GM19351 (cell line): ENCODE measurements around the gene GPR37L1.

Experiments
- ATAC-seq: cut with Tn5 transposase; IDR thresholded peaks from one replicate; pipeline ENCODE4 v1.9.1; 2021; ENCODE audit warnings: mild to moderate bottlenecking, moderate library complexity; ENCODE audit not compliant: unreplicated experiment

GPR37L1 gene

GRCh38 chr1:202154148-202154765, 31.5 kb downstream of the GPR37L1 start:
- no peak for ATAC-seq

DNA sequence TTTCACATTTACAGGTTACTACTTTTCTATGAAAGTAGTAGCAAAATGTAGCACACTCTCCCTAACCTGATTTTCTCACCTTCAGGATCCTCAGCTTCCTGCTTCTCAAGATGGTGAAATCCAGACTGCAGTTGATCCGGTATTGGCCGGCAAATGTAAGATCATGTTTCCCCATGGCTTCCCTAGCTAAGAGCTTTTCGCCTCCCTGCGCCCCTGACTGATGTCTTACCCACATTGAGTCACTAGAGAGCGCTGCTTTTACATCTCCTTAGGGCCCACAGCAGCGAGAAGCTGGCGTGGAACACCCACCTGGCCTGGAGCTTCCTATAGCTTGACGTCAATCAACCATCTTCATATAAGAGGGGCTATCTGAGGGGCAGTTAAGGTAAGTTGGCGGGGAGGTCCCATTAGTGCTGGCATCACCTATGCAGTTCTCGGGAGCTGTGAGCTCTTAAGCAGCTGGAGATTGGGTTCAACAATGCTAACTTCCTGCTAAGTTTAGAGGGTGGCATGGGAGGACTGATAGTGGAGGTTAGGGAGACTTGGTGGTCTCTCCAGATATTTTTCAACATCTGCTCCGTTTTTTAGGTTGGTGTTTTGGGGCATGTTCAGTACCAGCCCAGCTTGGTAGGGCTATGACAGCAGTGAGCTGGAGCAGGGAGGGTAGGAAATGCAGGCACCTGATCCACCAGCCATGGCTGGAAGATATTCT, 32.2 kb downstream of the GPR37L1 start:
- no peak for ATAC-seq

DNA sequence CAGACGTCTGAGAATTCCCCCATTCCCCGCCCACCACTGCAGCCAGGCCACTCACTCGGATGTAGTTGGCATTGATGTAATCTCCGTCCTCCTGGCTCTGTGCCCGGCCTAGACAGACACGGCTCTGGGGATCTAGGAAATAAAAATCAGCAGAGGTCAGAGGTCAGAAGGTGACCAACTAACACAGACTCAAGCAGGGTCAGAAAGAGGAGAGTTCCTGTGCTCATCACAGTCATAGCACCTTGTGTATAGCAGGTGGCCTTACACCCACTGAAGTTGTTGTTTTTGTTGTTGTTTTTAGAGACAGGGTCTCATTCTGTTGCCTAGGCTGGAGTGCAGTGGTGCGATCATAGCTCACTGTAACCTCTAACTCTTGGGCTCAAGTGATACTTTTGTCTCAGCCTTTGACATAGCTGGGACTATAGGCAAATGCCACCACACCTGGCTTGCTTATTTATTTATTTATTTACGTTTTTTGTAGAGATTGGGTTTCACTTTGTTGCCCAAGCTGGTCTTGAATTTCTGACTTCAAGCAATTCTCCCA, 32.8 kb downstream of the GPR37L1 start:
- ATAC-seq: no peak

DNA sequence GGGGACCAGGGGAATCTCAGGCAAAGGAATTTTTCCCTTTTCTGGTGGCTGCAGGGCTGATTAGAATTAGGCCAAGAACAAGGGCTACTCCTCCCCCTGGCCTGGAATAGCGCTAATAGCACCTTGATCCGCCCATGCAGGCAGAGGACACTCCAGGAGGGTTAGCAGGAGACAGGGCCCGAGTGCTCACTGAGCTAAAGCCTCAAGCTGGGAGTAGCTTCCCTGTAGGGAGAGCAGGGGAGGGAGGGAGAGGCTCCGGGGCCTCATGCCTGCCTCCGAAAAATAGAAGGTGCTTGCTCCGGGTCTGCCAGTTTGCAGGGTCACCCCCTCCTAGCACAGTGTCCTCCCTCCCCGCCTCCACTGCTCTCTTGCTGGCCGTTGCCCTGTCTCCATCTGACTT, 33.9 kb downstream of the GPR37L1 start:
- ATAC-seq: no peak

DNA sequence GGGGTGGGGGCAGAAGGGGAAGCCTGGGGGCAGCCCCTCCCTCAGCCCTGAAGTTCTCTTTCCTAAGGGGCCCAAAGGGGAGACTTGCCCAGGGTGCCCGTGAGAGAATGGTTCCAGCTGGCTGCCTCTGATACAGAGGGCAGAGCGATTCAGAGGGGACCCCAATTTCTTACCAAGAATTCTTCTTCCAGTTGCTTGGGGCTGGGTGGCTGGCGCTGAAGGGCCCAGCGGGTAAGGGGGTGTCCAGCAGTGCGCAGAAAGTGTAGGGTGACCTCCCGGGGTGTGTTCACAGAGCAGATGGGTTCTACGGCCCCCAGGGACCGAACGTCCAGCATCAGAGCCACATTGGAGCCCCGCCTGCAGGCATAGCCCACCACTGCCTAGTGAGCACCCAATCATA, 35.2 kb downstream of the GPR37L1 start:
- ATAC-seq: no peak

DNA sequence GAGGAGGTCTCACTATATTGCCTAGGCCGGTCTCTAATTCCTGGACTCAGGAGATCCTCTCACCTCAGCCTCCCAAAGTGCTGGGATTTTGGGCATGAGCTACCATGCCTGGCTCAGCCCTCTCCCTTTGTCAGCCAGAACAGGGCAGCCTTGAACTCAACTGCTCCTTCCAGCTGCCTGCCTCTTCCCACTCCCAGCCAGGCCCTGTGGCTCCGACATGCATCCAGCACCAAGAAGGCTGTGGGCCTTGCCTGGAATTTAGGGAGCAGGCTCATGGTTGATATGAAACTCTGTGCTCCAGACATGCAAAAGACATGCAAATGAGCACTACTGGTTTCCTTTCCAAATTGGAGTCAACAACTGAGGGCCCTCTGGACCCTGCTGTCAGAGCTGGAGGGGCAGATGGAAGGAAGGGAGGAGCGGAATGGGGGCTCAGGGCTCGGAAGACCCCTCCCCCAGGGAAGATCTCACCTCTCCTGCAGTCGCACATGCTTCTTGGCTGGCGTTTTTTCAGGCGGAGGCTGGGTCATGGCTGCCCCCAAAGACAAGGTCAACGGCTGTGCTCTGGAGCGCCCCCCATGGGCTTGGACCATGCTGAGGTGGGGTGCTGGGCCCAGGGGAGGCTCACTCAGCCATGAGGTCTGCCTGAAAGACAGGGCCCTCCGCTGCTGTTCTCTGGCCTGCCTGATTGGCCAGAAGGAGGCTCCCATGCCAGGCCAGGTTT, 36.3 kb downstream of the GPR37L1 start:
- peak; percentile 33 for ATAC-seq

DNA sequence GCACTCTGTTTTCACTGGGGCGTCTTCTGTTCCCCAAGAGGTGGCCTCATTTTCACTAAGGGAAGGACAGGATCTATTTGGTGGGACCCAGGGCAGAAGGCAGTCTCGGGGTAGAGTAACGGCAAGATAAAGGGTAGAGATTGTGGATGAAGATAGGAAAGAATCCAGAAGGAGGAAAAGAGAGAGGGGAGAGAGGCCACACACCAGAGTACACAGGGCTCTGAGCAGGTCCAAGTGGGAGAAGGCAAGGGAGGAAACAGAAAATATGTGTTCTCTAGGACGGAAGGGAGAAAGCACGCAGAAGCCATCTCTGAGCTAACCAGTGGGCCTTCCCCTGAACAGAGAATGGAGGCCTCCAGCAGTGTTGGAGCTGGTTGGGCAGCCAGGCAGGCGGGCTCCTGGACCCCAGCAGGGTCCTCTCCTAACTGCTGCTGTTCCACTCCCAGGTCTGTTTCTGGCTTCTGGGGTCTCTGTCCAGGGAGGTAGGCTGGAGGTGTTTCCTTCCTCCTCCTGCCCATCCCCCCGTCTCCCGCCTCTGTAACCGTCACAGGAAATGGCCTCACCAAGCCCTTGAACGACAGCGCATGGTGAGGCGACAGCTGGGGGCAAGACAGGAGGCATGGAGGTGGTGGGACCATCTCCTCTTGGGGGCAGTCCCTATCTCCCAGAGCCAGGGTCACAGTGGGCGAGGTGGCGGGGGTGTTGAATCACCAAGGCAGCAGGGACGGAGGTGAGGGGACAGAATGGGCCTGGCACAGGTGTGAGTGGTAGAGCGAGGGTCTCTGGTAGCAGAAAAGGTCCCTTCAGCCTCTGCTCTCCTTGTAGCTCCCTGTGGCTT, 37.0 kb downstream of the GPR37L1 start:
- no peak for ATAC-seq

DNA sequence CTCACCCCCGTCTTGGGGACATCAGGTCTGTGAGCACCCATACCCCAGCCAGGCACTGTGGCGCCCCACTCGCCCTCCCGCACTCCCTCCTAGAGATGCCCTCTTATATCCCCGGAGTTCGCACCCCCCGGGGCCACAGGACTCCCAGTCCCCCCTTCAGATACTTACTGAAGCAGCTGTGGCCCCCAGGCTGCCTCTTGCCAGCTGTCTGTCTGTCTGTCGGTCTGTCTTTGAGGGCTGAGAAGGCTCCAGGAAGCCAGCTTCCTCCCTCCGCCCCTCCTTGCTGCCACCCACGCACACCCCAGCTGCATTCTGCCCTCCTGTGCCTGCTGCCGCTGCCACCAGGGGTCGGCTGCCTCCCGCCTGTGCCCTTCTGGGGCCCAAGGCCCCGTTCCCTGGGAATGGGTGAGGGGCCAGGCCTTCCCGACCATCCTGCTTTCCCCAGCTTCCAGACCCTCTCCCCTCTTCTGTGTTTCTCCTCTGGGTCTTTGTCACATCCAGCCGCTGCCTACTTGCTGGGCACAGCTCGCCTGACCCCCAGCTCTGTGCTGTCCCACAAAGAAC, 37.7 kb downstream of the GPR37L1 start, which contains the start of gene PTPN7:
PTPN7 (minus strand) TSS at position 226 of the 564 bp plus-strand sequence. CDS start 1,200 bp downstream, outside the sequence.
- peak; percentile 54 for ATAC-seq

DNA sequence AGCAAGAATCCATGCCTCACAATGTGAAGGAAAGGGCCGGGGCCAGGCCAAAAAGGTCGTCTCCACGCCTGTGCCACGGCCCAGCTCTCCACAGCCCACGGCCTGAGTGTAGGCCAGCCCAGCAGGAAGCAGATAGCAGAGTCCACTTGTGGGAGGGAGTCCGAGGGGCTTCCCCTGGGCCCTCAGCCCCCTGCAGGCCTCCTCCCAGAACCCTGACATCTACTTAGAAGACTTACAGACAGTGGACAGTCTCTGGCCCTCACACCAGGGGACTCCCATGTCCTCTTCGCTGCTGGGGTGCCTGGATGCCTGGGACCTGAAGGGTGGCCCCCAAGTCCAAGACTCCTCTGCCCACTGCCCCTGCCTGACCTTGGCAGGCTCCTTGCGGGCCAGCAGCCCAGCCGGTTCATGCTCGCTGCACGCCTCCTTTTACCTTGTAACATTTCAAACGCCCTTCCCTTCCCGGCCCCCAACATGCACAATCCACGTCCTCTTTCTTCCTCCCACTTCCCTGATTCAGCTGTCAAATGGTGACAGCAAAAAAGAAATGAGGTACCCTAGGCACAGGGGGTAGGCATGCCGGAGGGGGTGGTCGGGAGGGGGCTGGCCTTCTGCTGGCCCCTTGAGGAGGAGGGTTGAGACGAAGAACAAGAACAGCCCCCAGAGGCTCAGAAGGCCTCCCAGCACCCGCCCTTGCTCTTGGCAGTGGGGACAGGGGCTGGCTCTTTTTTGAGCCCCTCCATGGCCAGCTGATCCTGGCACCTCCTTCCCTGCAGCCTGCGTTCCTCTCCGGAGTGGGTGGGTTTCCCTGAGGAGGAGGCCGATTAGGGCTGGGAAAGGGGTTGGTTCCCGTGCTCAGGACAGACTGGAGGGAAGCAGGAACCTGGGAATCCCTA, 38.7 kb downstream of the GPR37L1 start:
- ATAC-seq: no peak

GRCh38 chr1:202162047-202162417, 39.3 kb downstream of the GPR37L1 start:
- ATAC-seq: no peak

DNA sequence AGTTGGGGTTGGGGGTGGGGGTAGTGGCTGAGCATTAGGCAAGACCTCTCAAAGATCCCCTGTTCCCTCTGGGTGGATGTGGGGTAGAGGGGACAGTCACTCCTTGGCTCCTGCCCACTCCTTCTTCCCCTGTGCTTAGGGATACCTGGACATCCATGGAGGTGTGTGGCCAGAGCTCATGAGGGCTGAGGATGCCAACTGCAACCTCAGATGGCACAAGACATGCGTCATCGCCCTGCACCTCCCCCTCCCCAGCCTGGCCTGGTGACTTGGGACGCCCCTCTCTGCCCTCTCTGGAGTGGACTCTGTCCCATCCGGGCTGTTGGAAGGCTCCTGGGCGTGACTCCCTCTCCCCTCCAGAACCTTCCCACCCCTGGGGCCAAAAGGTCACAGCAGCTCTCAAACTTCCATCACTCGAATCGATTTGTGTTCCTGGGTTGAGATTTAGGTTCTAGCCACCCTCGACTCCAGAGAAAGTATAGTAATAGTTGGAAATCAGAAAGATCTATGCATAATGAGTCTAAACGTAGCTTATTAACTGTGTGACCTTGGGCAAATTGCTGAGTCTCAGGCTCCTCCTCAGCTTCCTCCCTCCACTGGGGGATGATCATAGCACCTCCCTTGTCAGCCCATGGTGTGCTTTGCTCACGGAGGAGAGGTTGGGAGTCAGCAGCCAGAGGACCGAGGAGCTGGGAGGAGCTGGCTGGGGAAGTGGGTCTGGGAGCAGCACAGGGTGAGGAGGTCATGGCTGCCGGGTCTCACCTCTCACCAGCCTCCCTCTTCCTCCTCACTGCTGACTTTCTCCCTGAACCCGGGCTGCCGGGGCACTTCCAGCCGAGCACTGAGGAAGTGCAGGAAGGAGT, 39.9 kb downstream of the GPR37L1 start:
- no peak for ATAC-seq

DNA sequence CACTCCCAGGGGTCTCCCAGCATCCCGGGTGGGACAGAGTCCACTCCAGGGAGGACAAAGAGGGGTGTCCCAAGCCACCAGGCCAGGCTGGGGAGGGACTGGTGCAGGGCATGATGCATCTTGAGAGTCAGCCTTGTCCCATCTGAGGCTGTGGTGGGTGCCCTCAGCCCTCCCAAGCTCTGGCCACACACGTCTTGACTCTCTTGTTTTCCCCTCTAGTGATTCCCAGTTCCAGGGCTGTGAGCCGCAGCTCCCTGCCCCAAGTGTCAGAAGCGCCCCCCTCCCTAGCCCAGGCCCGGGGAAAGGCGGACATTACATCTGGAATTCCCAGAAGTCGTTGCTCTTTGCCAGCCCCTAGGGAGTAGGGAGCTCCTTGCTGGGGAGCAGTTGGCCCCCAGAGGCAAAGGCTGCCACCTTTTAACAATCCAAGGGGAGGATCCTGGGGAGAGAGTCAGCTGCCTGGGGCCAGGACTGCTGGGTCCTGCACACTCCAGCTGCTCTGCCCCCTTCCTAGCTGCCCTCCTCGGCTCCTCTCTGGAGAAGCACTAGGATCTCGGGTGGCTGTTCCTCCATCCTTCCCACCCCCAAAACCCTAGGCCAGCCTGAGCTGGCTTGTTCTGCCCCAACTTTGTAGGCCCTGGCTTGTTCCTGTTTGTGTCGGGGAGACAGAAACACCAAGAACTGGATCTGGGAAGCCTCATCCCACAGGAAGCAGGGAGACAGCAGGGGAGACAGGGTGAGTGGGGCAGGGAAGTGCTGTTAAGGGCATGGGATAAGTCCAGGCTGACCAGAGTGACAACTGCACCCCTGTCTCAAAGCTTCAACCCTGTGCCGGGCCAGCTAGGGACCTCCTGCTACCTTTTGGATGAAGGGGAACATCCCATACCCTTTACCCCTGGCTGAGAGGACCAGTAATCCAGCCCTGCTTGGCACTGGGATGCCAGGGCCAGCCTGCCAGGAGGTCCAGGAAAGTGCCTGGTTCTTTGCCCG, 40.9 kb downstream of the GPR37L1 start:
- no peak for ATAC-seq

DNA sequence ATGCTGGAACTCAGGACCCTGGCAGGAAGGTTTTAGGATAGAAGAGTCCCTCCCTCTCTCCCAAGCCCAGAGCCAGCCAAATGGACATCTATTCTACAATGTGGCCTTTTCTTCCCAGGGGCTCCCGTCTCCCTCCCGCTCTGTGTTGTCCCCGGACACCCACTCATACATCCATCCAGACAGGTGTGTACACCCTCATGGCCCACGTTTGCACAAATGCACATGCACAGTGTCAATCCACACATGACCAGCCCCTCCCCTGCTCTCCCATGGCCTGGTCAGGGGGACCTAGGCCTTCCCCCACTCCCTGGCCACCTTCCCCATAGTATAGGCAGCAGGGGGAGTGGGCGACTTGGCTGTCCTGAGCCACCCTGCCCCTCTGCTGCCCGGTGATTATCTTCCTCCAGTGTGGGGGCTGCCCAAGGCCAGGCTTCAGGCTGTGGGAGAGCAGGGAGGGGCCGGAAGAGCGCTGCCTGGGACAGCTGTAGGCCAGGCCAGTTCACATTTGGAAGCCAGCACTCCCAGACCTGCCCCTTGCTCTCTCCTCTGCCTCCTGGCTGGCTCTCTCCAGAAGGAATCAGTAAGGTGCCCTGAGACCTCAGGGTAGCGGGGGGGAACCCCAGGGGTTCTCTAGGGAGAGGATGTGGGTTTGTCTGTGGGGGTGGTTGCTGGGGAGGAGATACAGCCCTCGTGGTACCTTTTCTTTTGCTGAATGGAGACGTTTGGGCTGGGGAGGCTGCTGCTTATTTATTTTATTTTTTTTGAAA, 41.7 kb downstream of the GPR37L1 start:
- peak; percentile 61 for ATAC-seq

DNA sequence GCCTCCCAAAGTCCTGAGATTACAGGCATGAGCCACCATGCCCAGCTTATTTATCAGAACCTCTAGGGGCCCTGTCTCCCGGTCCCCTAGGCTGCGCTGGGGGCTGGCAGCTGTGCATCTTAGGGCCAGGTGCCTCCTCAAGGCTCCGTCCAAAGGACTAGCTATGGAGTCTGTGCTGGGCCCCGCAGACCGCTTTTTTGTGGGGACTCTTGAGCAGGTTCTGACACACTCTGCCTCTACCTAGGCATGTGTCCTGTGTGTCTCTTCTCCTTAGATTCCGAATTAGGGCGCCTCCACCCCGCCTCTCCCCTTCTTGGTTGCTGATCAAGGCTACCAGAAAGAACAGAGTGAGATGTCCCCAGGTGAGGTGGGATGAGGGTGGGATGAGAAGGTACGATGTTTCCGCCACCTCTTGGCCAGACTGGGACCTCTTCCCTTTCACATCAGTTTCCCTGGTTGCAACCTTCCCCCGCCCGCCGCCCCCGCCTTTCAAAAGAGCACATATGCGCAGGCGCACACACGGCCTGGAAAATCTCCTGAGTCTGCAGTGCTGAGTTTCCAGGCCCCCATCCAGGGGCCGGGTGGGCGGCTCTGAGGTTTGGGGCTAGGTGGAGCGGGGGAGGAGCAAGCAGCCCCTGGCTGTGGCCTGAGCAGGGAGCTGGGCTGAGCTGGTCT, 42.7 kb downstream of the GPR37L1 start:
- no peak for ATAC-seq

DNA sequence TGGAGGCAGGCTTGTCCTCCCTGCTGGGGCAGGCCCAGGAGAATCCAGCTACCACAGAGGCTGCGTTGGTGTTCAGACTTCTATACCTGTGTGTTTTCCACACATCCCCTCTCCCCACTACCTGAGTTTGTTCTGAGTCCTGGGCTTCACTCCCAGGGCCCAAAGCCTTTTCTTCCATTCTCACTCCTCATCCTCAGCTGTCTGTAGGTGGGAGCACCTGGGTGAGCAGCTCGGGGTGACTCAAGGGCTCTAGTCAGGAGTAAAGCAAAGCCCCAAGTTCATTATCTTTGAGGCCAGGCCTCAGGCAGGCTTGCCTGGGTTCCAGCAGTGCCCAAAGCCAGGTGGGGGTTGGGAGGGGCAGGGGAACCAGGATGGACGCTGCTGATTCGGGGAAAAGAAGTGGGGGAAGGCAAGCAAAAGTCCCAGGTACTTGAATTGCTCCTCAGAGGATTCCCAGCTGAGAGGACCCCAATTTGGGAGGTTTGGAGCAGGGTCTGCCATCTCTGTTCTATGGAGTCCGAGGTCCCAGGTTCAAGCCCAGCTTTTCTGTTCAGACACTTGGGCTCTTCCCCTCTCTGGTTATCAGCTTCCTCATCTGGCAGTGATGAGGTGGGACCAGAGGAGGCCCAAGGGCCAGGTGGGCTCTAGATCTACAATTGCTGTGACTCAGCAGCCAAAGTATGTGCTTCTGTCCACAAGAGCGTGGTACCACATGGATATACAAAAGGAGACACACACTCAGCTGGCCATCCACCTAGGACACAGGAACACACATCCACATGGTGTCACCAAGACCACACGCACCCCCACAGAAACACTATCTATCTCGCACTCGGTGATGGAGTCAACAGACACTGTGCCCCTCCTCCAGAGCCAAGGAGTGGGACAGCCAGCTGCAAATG, 43.5 kb downstream of the GPR37L1 start:
- no peak for ATAC-seq
